GM12864 (cell line): ENCODE measurements around the gene ASIP.
"Not testable (repeated sequence)": the region's sequence is repeated elsewhere in the genome, so short reads cannot be mapped to it uniquely, and the experiment has no call there.

Experiments used
- DNase-seq: peaks from one replicate; pipeline ENCODE4 v3.0.0-alpha.2; 2011; ENCODE audit warnings: low read depth
- H3K4me3 ChIP-seq: 2 replicates; pipeline ENCODE4 v1.5.1; 2011; ENCODE audit warnings: mild to moderate bottlenecking, low read depth, low read length, control low read depth
- CTCF ChIP-seq: IDR thresholded peaks from 2 replicates; pipeline ENCODE4 v1.5.1; 2011; ENCODE audit warnings: low read depth, mild to moderate bottlenecking, moderate library complexity, low read length, control low read depth, inconsistent platforms; ENCODE audit errors: missing control alignments

Gene ASIP

GRCh38 chr20:34240693-34241615, at the start of gene ASIP:
ASIP (plus strand) TSS chr20:34241423; CDS start chr20:34260375, 18,952 bp downstream.
- no peak within 1 kb of the TSS for H3K4me3 ChIP-seq
- TF ChIP-seq CTCF = no peak
- DNase-seq = no peak

- H3K4me3 ChIP-seq = no peak overlapping the region
- no peak for TF ChIP-seq CTCF
- DNase-seq = no peak
These were observed 48.2 kb upstream of the ASIP start for GRCh38 chr20:34193051-34193450.

GRCh38 chr20:34199183-34199582, 42.0 kb upstream of the ASIP start:
- no peak for DNase-seq
- TF ChIP-seq CTCF = no peak
- no peak overlapping the region for H3K4me3 ChIP-seq

GRCh38 chr20:34200023-34200422, 41.2 kb upstream of the ASIP start:
- no peak for TF ChIP-seq CTCF
- no peak for DNase-seq

GRCh38 chr20:34201531-34201930, 39.7 kb upstream of the ASIP start:
- TF ChIP-seq CTCF = no peak
- H3K4me3 ChIP-seq = no peak overlapping the region

More at GRCh38 chr20:34200023-34200422, 41.2 kb upstream of the ASIP start:
- H3K4me3 ChIP-seq = no peak overlapping the region

GRCh38 chr20:34205172-34205880, 35.9 kb upstream of the ASIP start:
- H3K4me3 ChIP-seq, DNase-seq: not testable (repeated sequence)

More at GRCh38 chr20:34201531-34201930, 39.7 kb upstream of the ASIP start:
- DNase-seq = no peak

- no peak for DNase-seq
- TF ChIP-seq CTCF = no peak
- H3K4me3 ChIP-seq = no peak overlapping the region
These were observed 32.1 kb upstream of the ASIP start for GRCh38 chr20:34209111-34209510.
